ENCODE results near the gene FABP3.

Gene FABP3

GRCh38 chr1:31371121-31371959, 1.5 kb downstream of the FABP3 start:
- DNase-seq: no peak

DNA sequence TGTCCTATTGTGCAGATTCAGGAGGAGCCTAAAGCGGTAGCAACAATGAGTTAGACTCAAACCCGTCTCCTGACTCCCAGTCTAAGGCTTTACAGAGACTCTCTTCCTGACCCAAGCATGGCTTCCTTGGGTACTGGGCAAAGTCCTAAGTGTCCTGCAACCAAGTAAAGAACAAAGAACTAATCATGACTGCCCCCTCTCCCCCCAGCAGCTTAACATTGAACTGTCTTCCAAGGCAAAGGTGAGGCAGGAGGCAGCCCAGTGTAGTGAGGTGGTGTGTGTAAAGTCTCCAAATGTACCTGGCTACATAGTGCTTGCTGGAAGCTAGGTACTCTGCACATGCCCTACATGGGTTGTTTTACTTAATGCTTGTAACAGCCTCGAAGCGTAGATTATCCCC, 2.3 kb downstream of the FABP3 start:
- DNase-seq: no peak

DNA sequence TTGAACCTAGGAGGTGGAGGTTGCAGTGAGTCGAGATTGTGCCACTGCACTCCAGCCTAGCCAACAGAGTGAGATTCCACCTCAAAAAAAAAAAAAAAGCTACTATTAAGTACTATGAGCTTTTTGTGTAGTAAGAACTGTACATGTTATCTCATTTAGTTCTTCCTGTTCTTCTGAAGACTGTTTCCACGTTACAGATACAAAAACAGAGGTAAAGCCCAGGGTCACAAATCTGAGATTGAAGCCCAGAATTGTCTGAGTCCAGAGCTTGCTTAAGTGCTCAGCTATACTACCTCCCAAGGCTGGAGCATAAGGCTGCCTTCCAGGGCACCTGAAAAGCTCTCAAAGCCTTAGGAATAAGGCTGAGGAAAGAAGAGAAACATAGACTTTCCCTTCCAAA, 2.9 kb downstream of the FABP3 start:
- DNase-seq: no peak

GRCh38 chr1:31368611-31369107, 4.2 kb downstream of the FABP3 start:
- no peak for DNase-seq

DNA sequence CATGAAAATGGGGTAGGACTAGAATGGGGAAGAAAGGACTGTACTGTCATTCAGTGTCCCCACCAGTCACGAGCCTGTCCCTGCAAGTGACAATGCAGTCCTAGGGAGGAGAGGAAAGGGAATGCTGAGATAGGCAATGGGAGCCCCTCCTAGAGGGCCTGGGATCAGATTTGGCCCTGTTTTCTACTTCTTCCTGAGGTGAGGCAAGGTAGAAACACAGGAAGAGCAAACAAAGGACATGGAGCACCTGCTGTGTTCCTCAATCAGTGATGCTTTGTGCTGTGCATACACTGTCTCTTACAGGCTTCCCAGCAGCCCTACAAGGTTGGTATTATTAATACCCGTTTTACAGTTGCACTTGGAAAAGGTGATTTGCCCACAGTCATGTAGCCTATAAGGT, 6.1 kb downstream of the FABP3 start:
- no peak for DNase-seq

DNA sequence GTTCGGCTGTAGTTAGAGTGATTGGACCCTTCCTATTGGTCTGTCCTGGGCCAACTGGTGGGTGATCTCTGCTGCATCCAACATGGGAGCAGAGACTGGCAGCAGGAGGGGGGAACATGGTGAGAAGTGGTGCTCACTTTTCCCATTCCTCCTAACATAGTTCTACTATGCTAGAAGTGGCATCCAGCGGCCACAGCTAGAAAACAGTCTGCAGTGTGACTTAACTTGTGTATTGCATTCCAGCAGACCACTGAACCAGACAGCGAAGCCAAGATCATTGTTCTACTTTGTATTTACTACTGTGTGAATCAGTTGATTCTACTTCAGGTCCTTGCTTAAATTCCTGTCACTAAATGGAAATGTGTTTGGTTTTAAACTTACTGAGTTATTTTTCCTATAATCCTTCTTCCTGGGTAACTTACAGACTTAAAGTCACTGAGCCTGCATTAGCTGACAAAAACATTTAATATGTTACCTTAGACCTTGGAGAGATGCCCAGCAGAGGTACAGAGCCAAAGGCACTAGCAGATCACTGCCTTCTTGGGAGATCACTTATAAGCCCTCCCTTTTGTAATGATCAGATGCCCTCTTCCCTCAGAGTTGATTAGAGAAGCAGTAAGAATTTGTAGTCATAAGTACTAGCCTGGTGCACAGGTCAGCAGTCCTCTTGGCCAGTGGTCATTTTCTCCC, 8.2 kb downstream of the FABP3 start:
- DNase-seq: no peak

GRCh38 chr1:31362032-31362431, 10.8 kb downstream of the FABP3 start:
- DNase-seq: no peak

GRCh38 chr1:31361607-31362006, 11.3 kb downstream of the FABP3 start:
- DNase-seq: no peak

GRCh38 chr1:31356427-31356826, 16.4 kb downstream of the FABP3 start:
- no peak for DNase-seq

- no peak for DNase-seq
These were observed 18.6 kb downstream of the FABP3 start for GRCh38 chr1:31354283-31354682.

- DNase-seq: no peak
These were observed 24.4 kb downstream of the FABP3 start for GRCh38 chr1:31348449-31348848.

- no peak for DNase-seq
These were observed 26.1 kb downstream of the FABP3 start for GRCh38 chr1:31346785-31347184.

GRCh38 chr1:31345635-31346034, 27.2 kb downstream of the FABP3 start:
- DNase-seq: no peak

DNA sequence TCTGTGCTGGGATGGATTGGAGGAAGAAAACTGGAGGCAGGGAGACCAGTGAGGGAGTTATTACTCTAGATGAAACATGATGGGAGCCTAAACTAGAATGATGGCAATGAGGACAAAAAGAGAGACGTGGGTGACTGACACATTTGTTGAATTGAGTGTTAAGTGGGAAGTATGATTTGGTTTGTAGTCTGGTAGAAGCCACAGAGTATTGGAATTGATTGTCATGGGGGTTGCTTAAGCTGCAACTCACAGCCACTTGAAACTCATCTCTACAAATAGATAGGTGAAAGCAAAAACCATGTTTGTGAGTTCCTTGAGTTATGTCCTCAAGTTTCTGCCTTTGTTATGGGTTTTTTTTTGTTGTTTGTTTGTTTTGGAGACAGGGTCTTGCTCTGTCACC, 28.4 kb downstream of the FABP3 start:
- no peak for DNase-seq

DNA sequence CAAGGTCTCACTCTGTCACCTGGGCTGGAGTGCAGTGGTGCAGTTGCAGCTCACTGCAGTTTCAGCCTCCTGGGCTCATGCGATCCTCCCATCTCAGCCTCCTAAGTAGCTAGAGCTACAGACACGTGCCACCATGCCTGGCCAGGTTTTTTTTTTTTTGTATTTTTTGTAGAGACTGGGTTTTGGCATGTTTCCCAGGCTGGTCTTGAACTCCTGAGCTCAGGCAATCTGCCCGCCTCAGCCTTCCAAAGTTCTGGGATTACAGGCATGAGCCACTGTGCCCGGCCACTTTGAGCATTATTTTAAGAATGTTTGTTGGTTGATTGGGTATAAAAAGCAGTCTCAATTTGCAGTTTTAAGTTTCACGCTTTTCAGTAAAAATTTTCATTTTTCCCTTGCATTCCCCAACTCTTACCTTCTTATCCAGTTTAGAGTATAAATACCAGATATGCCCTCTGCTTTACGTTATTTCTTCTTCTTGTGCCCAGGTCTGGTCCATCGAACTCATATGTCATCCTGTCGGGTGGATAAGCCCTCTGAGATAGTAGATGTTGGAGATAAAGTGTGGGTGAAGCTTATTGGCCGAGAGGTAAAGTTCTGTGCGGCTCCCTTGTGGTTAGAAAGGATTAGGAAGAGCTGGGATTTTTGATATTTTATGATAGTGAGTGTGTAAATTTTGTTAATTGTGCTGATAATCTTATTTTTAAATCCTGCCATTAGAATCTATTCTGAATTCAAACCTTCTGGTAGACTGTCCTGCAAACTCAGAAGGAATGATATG, 36.0 kb downstream of the FABP3 start:
- no peak for DNase-seq

GRCh38 chr1:31335007-31335406, 37.9 kb downstream of the FABP3 start:
- DNase-seq: peak; percentile 33

- no peak for DNase-seq
These were observed 45.5 kb downstream of the FABP3 start for GRCh38 chr1:31327381-31327780.

DNA sequence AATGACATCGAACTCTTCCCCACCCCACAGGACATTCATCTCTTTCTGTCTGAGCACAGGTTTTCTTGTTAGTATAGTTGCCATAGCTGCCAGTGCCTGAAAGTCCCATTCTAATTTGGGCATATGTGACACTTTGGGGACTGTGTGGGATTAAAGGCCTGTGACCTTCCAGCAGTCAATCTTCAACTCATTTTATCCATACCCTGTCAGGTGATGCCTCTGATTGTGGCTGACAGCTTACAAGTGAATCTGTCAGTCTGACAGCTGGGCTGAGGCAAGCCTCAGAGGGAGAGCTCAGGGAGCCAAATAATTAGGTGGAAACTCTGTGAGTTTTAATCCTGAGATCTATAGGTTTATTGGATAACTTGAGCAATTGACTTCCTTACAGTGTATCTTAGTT, 46.4 kb downstream of the FABP3 start:
- DNase-seq: no peak

GRCh38 chr1:31324992-31325391, 47.9 kb downstream of the FABP3 start:
- no peak for DNase-seq

DNA sequence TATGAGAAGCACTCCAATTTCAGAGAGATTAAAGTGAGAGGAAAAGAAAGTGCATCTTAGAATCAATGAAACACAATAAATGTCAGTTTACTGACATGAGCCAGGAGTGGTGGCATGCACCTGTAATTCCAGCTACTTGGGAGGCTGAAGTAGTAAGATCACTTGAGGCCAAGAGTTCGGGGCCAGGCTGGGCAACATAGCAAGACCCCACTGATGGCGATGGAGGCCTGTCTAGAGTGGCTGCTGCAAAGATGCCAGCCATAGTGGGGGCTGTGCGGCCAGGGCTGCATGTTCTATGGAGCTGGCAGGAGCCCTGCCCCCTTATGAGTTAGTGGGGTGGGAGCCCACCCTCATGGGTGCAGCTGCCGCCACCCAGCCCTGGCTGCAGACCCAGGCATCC, 48.8 kb downstream of the FABP3 start:
- no peak for DNase-seq

GRCh38 chr1:31318146-31318545, 54.7 kb downstream of the FABP3 start:
- DNase-seq: no peak

GRCh38 chr1:31315902-31316301, 57.0 kb downstream of the FABP3 start:
- no peak for DNase-seq

Data from SHP77 treated with DMSO at 0.1 percent for 48 hours (cell line).